WTC11 (cell line): ENCODE data around the gene EME2. TPM values are rescaled to one million over a fixed set of nuclear protein-coding genes. Genes with fewer than 3 reads are reported as not detected.

Experiments
- ATAC-seq: fragments of 200-7000 bp; cut with Tn5 transposase; 2 replicates; pipeline ENCODE4 v1.10.0; 2021; ENCODE audit warnings: mild to moderate bottlenecking, moderate library complexity
- CTCF ChIA-PET: fragments of 300-600 bp; sonication (Branson Sonifier 250); formaldehyde crosslinking; loops from one replicate; lab custom pipeline; 2021; ENCODE audit warnings: antibody characterized with exemption; lab: Charles Lee
- POLR2A ChIA-PET: fragments of 350-600 bp; sonication (Branson Sonifier 250); formaldehyde crosslinking; loops from one replicate; lab custom pipeline; 2021; ENCODE audit warnings: antibody characterized with exemption; lab: Charles Lee
- DNase-seq: peaks from one replicate; pipeline ENCODE4 v3.0.0; 2021; ENCODE audit warnings: low spot score
- H3K27ac Mint-ChIP-seq: 2 replicates; pipeline ENCODE4 v1.8.0; 2021; ENCODE audit warnings: mixed read lengths
- H3K27me3 Mint-ChIP-seq: 2 replicates; pipeline ENCODE4 v1.8.0; 2021; ENCODE audit warnings: low read depth, mild to moderate bottlenecking, moderate library complexity, mixed read lengths
- H3K36me3 Mint-ChIP-seq: 2 replicates; pipeline ENCODE4 v1.8.0; 2021; ENCODE audit warnings: mixed read lengths
- H3K4me1 Mint-ChIP-seq: 2 replicates; pipeline ENCODE4 v1.8.0; 2022; ENCODE audit warnings: mixed read lengths
- H3K4me3 Mint-ChIP-seq: 2 replicates; pipeline ENCODE4 v1.8.0; 2021; ENCODE audit warnings: mild to moderate bottlenecking, moderate library complexity, mixed read lengths
- H3K9me3 Mint-ChIP-seq: 2 replicates; pipeline ENCODE4 v1.8.0; 2021; ENCODE audit warnings: mixed read lengths
- ATF6 ChIP-seq: sonication (generic); formaldehyde crosslinking; IDR thresholded peaks from 2 replicates; pipeline ENCODE4 v1.8.1; 2023; ENCODE audit warnings: mild to moderate bottlenecking, missing genetic modification reagents
- E2F4 ChIP-seq: sonication (generic); formaldehyde crosslinking; IDR thresholded peaks from 2 replicates; pipeline ENCODE4 v1.8.1; 2022; ENCODE audit warnings: low read depth, mild to moderate bottlenecking, moderate library complexity, missing genetic modification reagents, borderline replicate concordance
- E2F5 ChIP-seq: sonication (generic); formaldehyde crosslinking; IDR thresholded peaks from 2 replicates; pipeline ENCODE4 v1.8.1; 2022; ENCODE audit warnings: mild to moderate bottlenecking, moderate library complexity, missing genetic modification reagents
- ESRRA ChIP-seq: sonication (generic); formaldehyde crosslinking; IDR thresholded peaks from 2 replicates; pipeline ENCODE4 v1.8.1; 2022; ENCODE audit warnings: mild to moderate bottlenecking, missing genetic modification reagents, borderline replicate concordance
- GTF2I ChIP-seq: fragments of 250-450 bp; sonication (Bioruptor Pico); conservative IDR thresholded peaks from 2 replicates; pipeline ENCODE4 v1.4.0; 2021; ENCODE audit warnings: mild to moderate bottlenecking
- JAZF1 ChIP-seq: fragments of 250-450 bp; sonication (Bioruptor Pico); IDR thresholded peaks from 2 replicates; pipeline ENCODE4 v1.9.0; 2021; ENCODE audit warnings: moderate library complexity, mild to moderate bottlenecking, inconsistent platforms
- MLX ChIP-seq: sonication (generic); formaldehyde crosslinking; IDR thresholded peaks from 2 replicates; pipeline ENCODE4 v1.8.1; 2023; ENCODE audit warnings: mild to moderate bottlenecking, missing genetic modification reagents, moderate library complexity
- MXD4 ChIP-seq: fragments of 250-450 bp; sonication (Bioruptor Pico); IDR thresholded peaks from 2 replicates; pipeline ENCODE4 v1.8.0; 2021; ENCODE audit warnings: mild to moderate bottlenecking, moderate library complexity, borderline replicate concordance
- NFE2L1 ChIP-seq: sonication (generic); formaldehyde crosslinking; IDR thresholded peaks from 2 replicates; pipeline ENCODE4 v1.8.1; 2023; ENCODE audit warnings: missing genetic modification reagents
- NR3C1 ChIP-seq: sonication (generic); formaldehyde crosslinking; conservative IDR thresholded peaks from 2 replicates; pipeline ENCODE4 v1.8.1; 2023; ENCODE audit warnings: low read depth, mild to moderate bottlenecking, missing genetic modification reagents
- PRRX2 ChIP-seq: fragments of 250-450 bp; sonication (Bioruptor Pico); IDR thresholded peaks from 2 replicates; pipeline ENCODE4 v1.8.0; 2021; ENCODE audit warnings: mild to moderate bottlenecking
- RELA ChIP-seq: sonication (generic); formaldehyde crosslinking; IDR thresholded peaks from 2 replicates; pipeline ENCODE4 v1.8.1; 2022; ENCODE audit warnings: missing genetic modification reagents, mild to moderate bottlenecking, borderline replicate concordance
- STAT6 ChIP-seq: sonication (generic); formaldehyde crosslinking; conservative IDR thresholded peaks from 2 replicates; pipeline ENCODE4 v1.8.1; 2023; ENCODE audit warnings: mild to moderate bottlenecking, low read depth, missing genetic modification reagents, moderate library complexity
- TCF7 ChIP-seq: sonication (generic); formaldehyde crosslinking; IDR thresholded peaks from 2 replicates; pipeline ENCODE4 v1.8.0; 2022; ENCODE audit warnings: mild to moderate bottlenecking, low read depth, missing genetic modification reagents, moderate library complexity
- TEAD4 ChIP-seq: sonication (generic); formaldehyde crosslinking; IDR thresholded peaks from 2 replicates; pipeline ENCODE4 v1.8.0; 2022; ENCODE audit warnings: mild to moderate bottlenecking, missing genetic modification reagents
- TP53 ChIP-seq: sonication (generic); formaldehyde crosslinking; IDR thresholded peaks from 2 replicates; pipeline ENCODE4 v1.8.1; 2023; ENCODE audit warnings: mild to moderate bottlenecking, missing genetic modification reagents
- USF2 ChIP-seq: sonication (generic); formaldehyde crosslinking; IDR thresholded peaks from 2 replicates; pipeline ENCODE4 v1.8.1; 2023; ENCODE audit warnings: mild to moderate bottlenecking, missing genetic modification reagents, moderate library complexity
- ZMAT4 ChIP-seq: fragments of 250-450 bp; sonication (Bioruptor Pico); IDR thresholded peaks from 2 replicates; pipeline ENCODE4 v1.9.0; 2021; ENCODE audit warnings: mild to moderate bottlenecking
- ZNF416 ChIP-seq: fragments of 250-450 bp; sonication (Bioruptor Pico); IDR thresholded peaks from 2 replicates; pipeline ENCODE4 v1.9.0; 2021; ENCODE audit warnings: mild to moderate bottlenecking, inconsistent platforms
- ZNF671 ChIP-seq: fragments of 250-450 bp; sonication (Bioruptor Pico); IDR thresholded peaks from 2 replicates; pipeline ENCODE4 v1.8.0; 2021; ENCODE audit warnings: mild to moderate bottlenecking
- ZSCAN18 ChIP-seq: fragments of 250-450 bp; sonication (Bioruptor Pico); IDR thresholded peaks from 2 replicates; pipeline ENCODE4 v2.1.2; 2022; ENCODE audit warnings: mild to moderate bottlenecking, moderate library complexity
- total RNA-seq: library from RNA; stranded (reverse); gene quantifications from 3 replicates; pipeline ENCODE4 v1.2.3, GENCODE V29; 2021

EME2 gene
- total RNA-seq, 1 experiment from 2014 or later: 23.2 TPM

GRCh38 chr16:1764971-1765370 is 7.6 kb upstream of the EME2 start:
- Mint-ChIP-seq H3K9me3 (no peaks in the 10 kb centered on the region), H3K27ac (no peak overlapping the region), H3K4me1 (peaks cover under 1% of the 10 kb centered on the region; the same call in 1 of the 2 replicates), H3K4me3 (no peak overlapping the region), H3K36me3 (no peaks in the 10 kb centered on the region; the same call in 1 of the 2 replicates), H3K27me3 (no peaks in the 10 kb centered on the region)
- DNase-seq (no peak), ATAC-seq (no peak)
- TF ChIP-seq ZNF416 (CRISPR knock-in tag) (no peak), GTF2I (CRISPR knock-in tag) (no peak), NFE2L1 (CRISPR knock-in tag) (no peak), PRRX2 (CRISPR knock-in tag) (no peak), MLX (CRISPR knock-in tag) (no peak), ZNF671 (CRISPR knock-in tag) (no peak), TCF7 (no peak), TEAD4 (CRISPR knock-in tag) (no peak), ZSCAN18 (CRISPR knock-in tag) (no peak), E2F4 (CRISPR knock-in tag) (no peak)
- ChIA-PET POLR2A (interaction anchor here (1.0 to 1.9 kb wide), 3 partner anchors 8 to 344 kb away, joined by 3 to 7 read pairs (median 4); partner anchors contain the start of genes EME2, MRPS34, NUBP2 and SPSB3), CTCF (interaction anchor here (0.8 to 2.5 kb wide), 7 partner anchors 17 to 271 kb away, joined by 3 to 17 read pairs (median 5); partner anchors contain the start of genes JPT2, MAPK8IP3, NUBP2 and SPSB3)

GRCh38 chr16:1765826-1766225 is 6.8 kb upstream of the EME2 start:
- H3K9me3 Mint-ChIP-seq: no peaks in the 10 kb centered on the region
- CTCF ChIA-PET: interaction anchor here (2.5 kb wide), 1 partner anchor 17 kb away, joined by 17 read pairs; the partner anchor contains the start of genes NUBP2 and SPSB3
- H3K27me3 Mint-ChIP-seq: no peaks in the 10 kb centered on the region
- POLR2A ChIA-PET: interaction anchor here (1.0 kb wide), 1 partner anchor 345 kb away, joined by 3 read pairs; the partner anchor contains the start of gene UQCC4
- H3K4me3 Mint-ChIP-seq: no peak overlapping the region
- TF ChIP-seq E2F5 (CRISPR knock-in tag) (no peak), RELA (CRISPR knock-in tag) (no peak), NR3C1 (CRISPR knock-in tag) (no peak), ZMAT4 (CRISPR knock-in tag) (no peak), JAZF1 (CRISPR knock-in tag) (no peak)
- no peak overlapping the region for H3K27ac Mint-ChIP-seq
- no peak for ATAC-seq
- no peaks in the 10 kb centered on the region; the same call in 1 of the 2 replicates for H3K36me3 Mint-ChIP-seq
- DNase-seq: no peak
- H3K4me1 Mint-ChIP-seq: peaks cover 4% of the 10 kb centered on the region

GRCh38 chr16:1766231-1766630 is 6.4 kb upstream of the EME2 start:
- Mint-ChIP-seq H3K4me3 (no peak overlapping the region), H3K27ac (no peak overlapping the region), H3K27me3 (no peaks in the 10 kb centered on the region), H3K36me3 (no peaks in the 10 kb centered on the region; the same call in 1 of the 2 replicates), H3K4me1 (peaks cover 4% of the 10 kb centered on the region), H3K9me3 (no peaks in the 10 kb centered on the region)
- DNase-seq (no peak), ATAC-seq (no peak)
- TF ChIP-seq ESRRA (CRISPR knock-in tag) (no peak), STAT6 (CRISPR knock-in tag) (no peak), USF2 (CRISPR knock-in tag) (no peak), TP53 (CRISPR knock-in tag) (no peak), MXD4 (no peak), ATF6 (CRISPR knock-in tag) (no peak)
- CTCF ChIA-PET: no interaction called here
- POLR2A ChIA-PET: interaction anchor here (1.0 kb wide), 1 partner anchor 346 kb away, joined by 3 read pairs; the partner anchor contains the start of gene UQCC4
